Esophagus muscularis mucosa (tissue), 4 donors: ENCODE measurements around the gene YOD1. TPM values are rescaled to one million over a fixed set of nuclear protein-coding genes. Genes with fewer than 3 reads are reported as not detected.

Experiments used
- DNase-seq: peaks from one replicate; pipeline ENCODE4 v3.0.0-alpha.2; 2017; ENCODE audit errors: extremely low spot score
- H3K27ac ChIP-seq, 4 donors: fragments of 200-600 bp; sonication (generic); replicated peaks in 1 of 4; 1 replicate in 3 of 4; 2 replicates in 1 of 4; pipeline ENCODE4 v1.5.1; 2016 to 2019; ENCODE audit warnings: mild to moderate bottlenecking in 1 of 4
- H3K27me3 ChIP-seq, 4 donors: fragments of 200-600 bp; sonication (generic); one replicate each; pipeline versions ENCODE4 v1.5.1 to v1.6.0; 2016 to 2019
- H3K36me3 ChIP-seq, 4 donors: fragments of 200-600 bp; sonication (generic); one replicate each; pipeline ENCODE4 v1.5.1; 2016 to 2019
- H3K4me1 ChIP-seq, 4 donors: fragments of 200-600 bp; sonication (generic); one replicate each; pipeline ENCODE4 v1.5.1; 2016 to 2019
- H3K4me3 ChIP-seq, 4 donors: fragments of 200-600 bp; sonication (generic); 1 replicate in 2 of 4; 2 replicates in 2 of 4; pipeline ENCODE4 v1.5.1; 2016 to 2019; ENCODE audit warnings: mild to moderate bottlenecking in 4 of 4, moderate library complexity in 1 of 4
- H3K9me3 ChIP-seq, 4 donors: fragments of 200-600 bp; sonication (generic); 1 replicate in 3 of 4; 2 replicates in 1 of 4; pipeline ENCODE4 v1.5.1; 2016 to 2019
- EP300 ChIP-seq: sonication (generic); formaldehyde crosslinking; IDR thresholded peaks from one replicate; pipeline ENCODE4 v1.6.1; 2017; ENCODE audit warnings: antibody characterized with exemption
- POLR2A ChIP-seq: fragments of 450-650 bp; IDR thresholded peaks from one replicate; pipeline ENCODE4 v1.6.1; 2017; ENCODE audit warnings: antibody characterized with exemption, moderate library complexity, mild to moderate bottlenecking, low read depth
- POLR2AphosphoS5 ChIP-seq, 2 donors: sonication (generic); formaldehyde crosslinking; IDR thresholded peaks; one replicate each; pipeline ENCODE4 v1.6.1; 2017; ENCODE audit warnings: antibody characterized with exemption in 2 of 2
- WGBS: methylation state at CpG from one replicate; pipeline ENCODE4 v1.1.5; 2018; 5-methylcytosine and 5-hydroxymethylcytosine counted together
- intact Hi-C: fragments of 100-400 bp; cut with DNase I; formaldehyde crosslinking; loops from one replicate; pipeline ENCODE4 v1.15.1; 2023
- total RNA-seq, 4 donors: library from RNA; depleted of rRNA; stranded (reverse); fragments of >200 nt; gene quantifications; one replicate each; pipeline versions ENCODE4 v1.1.0 to v1.2.1, GENCODE V29; 2016
- TF ChIP-seq, protein P1 (sequence below), 3 experiments: fragments of 200-600 bp in 2 of 3; fragments of 450-650 bp in 1 of 3; sonication (generic) in 2 of 3; IDR thresholded peaks; one replicate each; pipeline ENCODE4 v1.5.1; 2017 to 2019; ENCODE audit warnings: antibody characterized with exemption in 3 of 3, mild to moderate bottlenecking in 2 of 3, moderate library complexity in 1 of 3

The YOD1 gene
- total RNA-seq, 4 donors from 2014 or later, result 6.3 to 8.5 (median 7.2) TPM

DNA sequence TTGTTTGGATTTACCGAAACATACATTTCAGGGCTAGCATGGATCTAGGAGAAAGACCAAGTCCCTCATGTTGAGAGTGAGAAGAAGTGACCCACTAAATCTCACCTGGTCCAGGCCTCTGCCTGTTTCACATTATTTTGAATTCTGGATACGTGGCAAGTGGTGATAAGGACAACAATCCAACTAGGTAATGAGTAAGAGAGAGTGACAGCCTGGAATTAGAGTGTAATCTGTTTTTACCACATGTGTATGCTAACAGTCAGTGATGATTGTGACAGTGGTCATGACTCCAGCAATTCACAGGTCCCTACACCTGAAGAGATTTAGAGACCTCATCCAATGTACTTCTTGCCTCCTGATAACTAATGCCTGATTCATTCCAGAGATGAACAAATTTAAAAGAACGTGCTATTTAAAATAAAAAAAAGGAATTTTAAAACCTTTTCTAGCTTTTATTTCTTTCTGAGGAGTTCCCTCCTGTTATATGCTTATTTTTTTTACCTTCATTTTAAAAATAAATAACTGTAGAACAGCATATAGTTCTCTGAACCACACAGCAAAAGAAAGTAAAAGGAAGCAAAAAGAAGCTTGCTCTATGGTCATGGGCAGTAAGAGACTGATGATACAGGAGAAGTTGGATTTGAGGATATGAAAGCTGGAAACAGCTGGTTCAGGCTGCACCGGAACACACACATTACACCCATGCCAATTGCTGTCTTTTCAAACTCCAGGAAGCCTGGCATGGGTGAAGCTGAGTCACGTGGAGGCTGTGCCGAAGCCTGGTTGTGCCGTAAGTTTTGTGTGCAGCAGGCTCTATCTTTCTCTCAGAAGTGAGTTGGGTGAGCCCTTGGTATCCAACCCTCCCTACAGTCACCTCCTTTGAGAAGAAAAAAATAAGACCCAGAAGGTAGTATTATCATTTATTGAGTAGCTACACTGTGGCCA, 33.1 kb downstream of the YOD1 start:
- DNase-seq, result peak; percentile 91

DNA sequence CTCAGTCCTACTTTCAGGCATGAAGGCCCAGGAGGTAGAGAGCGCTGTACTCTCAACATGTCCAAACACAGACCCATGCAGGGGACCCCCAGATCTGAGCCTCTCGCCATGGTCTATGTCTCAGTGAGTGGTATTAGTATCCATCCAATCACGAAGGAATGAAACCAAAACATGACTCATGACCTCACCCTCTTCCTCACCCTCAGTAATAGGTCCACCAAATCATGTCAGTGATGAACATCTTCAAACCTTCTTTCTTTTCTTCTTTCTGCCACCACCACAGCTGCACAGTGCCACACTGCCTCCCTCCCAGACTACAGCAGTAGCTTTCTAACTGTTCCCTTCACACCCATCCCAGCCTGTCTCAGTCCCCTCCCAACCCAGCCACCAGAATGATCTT, 35.2 kb downstream of the YOD1 start:
- 93% methylated on average over 3 of the region's 3 CpGs for WGBS
- no peaks in the 10 kb centered on the region for H3K27me3 ChIP-seq
- intact Hi-C loops, result no loop called here

More for the DNA sequence above, 33.1 kb downstream of the YOD1 start:
- no peaks in the 10 kb centered on the region for H3K36me3 ChIP-seq
- peaks cover 0 to 4% (median 0%) of the 10 kb centered on the region in 4 donors for H3K4me1 ChIP-seq
- no peaks in the 10 kb centered on the region for H3K27me3 ChIP-seq
- H3K27ac ChIP-seq, result no peak overlapping the region
- TF ChIP-seq POLR2A (no peak), POLR2AphosphoS5 (IDR thresholded peaks at IDR 0.05) (no peak), EP300 (no peak)
- TF ChIP-seq, protein P1, sequence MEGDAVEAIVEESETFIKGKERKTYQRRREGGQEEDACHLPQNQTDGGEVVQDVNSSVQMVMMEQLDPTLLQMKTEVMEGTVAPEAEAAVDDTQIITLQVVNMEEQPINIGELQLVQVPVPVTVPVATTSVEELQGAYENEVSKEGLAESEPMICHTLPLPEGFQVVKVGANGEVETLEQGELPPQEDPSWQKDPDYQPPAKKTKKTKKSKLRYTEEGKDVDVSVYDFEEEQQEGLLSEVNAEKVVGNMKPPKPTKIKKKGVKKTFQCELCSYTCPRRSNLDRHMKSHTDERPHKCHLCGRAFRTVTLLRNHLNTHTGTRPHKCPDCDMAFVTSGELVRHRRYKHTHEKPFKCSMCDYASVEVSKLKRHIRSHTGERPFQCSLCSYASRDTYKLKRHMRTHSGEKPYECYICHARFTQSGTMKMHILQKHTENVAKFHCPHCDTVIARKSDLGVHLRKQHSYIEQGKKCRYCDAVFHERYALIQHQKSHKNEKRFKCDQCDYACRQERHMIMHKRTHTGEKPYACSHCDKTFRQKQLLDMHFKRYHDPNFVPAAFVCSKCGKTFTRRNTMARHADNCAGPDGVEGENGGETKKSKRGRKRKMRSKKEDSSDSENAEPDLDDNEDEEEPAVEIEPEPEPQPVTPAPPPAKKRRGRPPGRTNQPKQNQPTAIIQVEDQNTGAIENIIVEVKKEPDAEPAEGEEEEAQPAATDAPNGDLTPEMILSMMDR (IDR thresholded peaks at IDR 0.05), result no peak
- intact Hi-C loops, result no loop called here
- H3K9me3 ChIP-seq, result no peaks in the 10 kb centered on the region
- no peak overlapping the region for H3K4me3 ChIP-seq
- WGBS, result 64% methylated on average over 7 of the region's 7 CpGs

DNA sequence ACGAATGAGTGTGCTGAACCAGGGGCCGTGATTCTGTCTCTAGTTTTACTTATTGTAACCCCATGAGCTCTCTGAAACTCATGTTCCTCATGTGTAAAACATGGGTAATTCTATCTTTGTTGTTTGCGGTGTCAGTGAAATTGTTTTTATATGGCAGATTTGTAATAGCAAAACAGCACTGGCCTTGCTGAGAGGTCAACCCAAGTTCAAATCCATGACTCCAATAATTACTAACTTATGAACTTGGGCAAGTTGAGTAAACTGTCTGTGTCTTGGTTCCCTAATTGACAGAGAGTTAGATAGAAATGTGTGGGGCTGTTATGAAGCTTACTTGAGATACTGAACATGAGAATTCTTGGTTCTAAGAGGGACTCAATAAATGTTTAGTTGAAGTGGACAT, 36.3 kb downstream of the YOD1 start:
- WGBS, result 87% methylated on average over 3 of the region's 3 CpGs
- Histone ChIP-seq H3K36me3 (no peaks in the 10 kb centered on the region), H3K4me3 (no peak overlapping the region), H3K9me3 (no peaks in the 10 kb centered on the region), H3K27me3 (no peaks in the 10 kb centered on the region), H3K27ac (no peak overlapping the region), H3K4me1 (no peaks in the 10 kb centered on the region)
- TF ChIP-seq POLR2A (no peak), POLR2AphosphoS5 (IDR thresholded peaks at IDR 0.05) (no peak), EP300 (no peak)
- TF ChIP-seq, protein P1 (IDR thresholded peaks at IDR 0.05), result no peak
- DNase-seq, result no peak
- intact Hi-C loops, result no loop called here

More for the DNA sequence above, 35.2 kb downstream of the YOD1 start:
- Histone ChIP-seq H3K36me3 (no peaks in the 10 kb centered on the region), H3K4me3 (no peak overlapping the region), H3K4me1 (no peaks in the 10 kb centered on the region), H3K27ac (no peak overlapping the region), H3K9me3 (no peaks in the 10 kb centered on the region)
- no peak for DNase-seq
- TF ChIP-seq, protein P1 (IDR thresholded peaks at IDR 0.05), result no peak
- TF ChIP-seq POLR2AphosphoS5 (IDR thresholded peaks at IDR 0.05), result no peak
- TF ChIP-seq POLR2A, result no peak
- no peak for TF ChIP-seq EP300

DNA sequence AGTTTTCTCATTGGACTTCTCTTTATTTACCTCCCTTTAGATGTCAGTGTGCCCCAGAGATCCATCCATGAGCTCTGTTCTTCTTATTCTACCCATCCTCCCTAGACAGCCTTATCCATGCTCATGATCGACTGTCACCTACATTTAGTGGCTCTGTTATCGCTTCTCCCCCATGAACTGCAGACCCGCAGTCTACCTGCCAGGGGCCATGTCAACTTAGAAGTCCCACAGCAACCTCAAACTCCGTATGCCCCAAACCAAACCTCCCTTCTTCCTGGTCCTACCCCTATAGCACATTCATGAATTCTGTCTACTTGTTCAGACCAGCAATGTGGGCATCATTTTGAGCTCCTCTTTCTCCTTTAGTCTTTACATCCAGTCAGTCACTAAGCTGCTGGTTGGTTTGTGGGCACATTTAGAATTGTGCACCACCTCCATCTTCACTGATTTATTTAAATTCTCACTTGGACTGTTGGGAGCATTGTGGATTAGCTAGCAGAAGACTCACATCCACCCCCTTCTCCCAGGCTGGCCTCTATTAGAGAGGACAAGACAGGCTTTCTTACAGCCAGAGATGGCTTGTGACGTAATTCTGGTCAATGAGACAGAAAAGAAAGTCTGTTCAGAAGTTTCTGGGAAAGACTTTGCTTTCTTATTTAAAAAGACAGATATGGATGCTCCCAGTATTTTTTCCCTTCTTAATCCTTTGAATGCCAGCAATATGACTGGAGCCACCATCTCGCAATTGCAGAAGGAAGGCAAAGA, 37.5 kb downstream of the YOD1 start:
- Histone ChIP-seq H3K27me3 (no peaks in the 10 kb centered on the region), H3K36me3 (no peaks in the 10 kb centered on the region), H3K4me3 (no peak overlapping the region), H3K27ac (no peak overlapping the region), H3K9me3 (no peaks in the 10 kb centered on the region), H3K4me1 (no peaks in the 10 kb centered on the region)
- intact Hi-C loops, result no loop called here
- 92% methylated on average over 6 of the region's 6 CpGs for WGBS
- TF ChIP-seq EP300 (no peak), POLR2A (no peak), POLR2AphosphoS5 (IDR thresholded peaks at IDR 0.05) (no peak)
- TF ChIP-seq, protein P1 (IDR thresholded peaks at IDR 0.05), result no peak
- no peak for DNase-seq
